Dermis lymphatic vessel endothelial cell (primary cell): ENCODE measurements around the gene TGM1. TPM values are rescaled to one million over a fixed set of nuclear protein-coding genes. Genes with fewer than 3 reads are reported as not detected.

Source experiments
- total RNA-seq: library from RNA; depleted of rRNA; stranded (reverse); fragments of >200 nt; gene quantifications from 2 replicates; pipeline ENCODE4 v1.2.1, GENCODE V29; 2014

Gene TGM1
- 0.09 and 0.22 TPM in 2 replicates for total RNA-seq

DNA sequence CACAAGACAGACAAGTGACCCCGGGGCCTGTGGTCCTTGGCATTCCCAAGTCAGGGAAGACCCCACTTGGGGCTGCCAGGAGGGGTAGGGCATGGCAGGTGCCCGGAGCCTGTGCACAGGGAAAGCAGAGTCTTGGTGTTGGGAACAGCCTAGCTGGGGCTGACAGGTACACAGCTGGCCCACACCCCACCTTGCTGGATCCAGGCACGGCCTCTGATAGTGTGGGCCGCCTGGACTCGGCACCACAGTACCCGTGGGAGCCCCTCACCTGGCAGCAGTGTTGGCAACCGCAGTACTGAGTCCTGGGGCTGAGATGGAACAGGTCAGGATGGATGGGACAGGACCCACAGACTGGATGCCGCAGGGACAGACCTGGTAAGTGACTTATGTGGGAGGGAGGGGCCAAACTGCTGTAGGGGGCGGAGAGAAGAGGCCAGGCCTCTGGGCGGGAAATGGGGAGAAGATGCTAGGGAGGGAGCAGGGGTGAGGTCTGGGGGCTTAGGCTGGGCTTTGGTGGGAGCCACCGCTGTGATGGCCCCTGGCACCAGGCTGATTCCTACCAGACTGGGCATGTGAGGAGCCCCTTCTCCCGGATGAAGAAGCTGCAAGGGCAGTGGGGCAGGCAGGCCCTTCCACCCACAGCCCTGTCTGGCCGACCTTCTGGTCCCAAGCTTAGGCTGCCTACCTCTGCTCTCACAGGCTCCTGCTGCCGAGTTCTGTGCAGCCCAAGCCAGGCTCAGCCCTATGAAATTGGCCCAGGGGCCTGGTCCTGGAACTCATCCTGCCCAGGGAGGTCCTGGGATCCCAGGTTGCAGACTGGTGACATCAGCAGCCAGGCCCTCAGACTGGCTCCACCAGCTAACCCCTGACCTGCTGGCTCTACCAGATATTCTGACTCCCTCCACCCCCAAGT is at the start of gene TGM1:
Gene TGM1, minus strand, starts transcription at position 357 of the 913 bp plus-strand sequence. CDS start 825 bp downstream, outside the sequence.

GRCh38 chr14:24310646-24311604 is 47.9 kb upstream of the TGM1 start, which contains the start of gene LTB4R:
Gene LTB4R, plus strand, starts transcription at chr14:24311502. Its CDS starts 4,150 bp downstream, at chr14:24315652.

DNA sequence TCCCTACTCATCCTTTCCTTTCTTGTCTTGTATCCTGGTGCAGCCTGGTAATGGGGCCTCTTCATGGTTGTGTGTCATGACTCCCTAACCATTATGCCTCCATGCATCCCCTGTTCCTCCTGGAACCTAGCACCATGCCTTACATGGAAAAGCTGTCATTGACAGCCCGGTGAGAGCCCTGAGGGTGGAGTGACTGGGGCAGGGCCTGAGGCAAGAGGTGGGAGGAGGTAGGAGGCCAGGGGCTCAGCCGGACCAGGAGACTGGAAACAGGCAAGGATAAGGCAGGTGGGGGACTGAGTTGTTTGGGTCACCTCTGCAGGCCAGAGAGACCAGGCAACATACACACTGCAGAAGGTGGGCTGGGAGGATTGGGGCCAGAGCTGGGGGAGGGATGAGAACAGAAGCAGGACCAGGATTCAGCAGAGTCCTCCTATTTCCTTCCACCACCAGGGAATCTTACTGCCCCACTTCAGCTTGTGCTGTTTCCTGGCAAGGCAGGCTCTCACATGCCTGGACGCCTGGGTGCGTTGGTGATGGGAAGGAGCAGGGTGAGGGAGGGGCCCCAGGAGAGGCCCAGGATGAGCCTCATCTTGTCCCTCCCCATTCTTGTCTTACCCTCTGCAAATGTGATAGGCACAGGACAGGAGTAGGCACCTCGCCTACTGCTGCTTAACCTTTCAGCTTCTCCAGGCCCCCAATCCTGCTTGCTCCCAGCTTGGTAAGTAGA is 46.7 kb upstream of the TGM1 start, which contains the start of gene LTB4R2:
Gene LTB4R2, plus strand, starts transcription at position 603 of the 727 bp plus-strand sequence. CDS start 525 bp downstream, outside the sequence.

DNA sequence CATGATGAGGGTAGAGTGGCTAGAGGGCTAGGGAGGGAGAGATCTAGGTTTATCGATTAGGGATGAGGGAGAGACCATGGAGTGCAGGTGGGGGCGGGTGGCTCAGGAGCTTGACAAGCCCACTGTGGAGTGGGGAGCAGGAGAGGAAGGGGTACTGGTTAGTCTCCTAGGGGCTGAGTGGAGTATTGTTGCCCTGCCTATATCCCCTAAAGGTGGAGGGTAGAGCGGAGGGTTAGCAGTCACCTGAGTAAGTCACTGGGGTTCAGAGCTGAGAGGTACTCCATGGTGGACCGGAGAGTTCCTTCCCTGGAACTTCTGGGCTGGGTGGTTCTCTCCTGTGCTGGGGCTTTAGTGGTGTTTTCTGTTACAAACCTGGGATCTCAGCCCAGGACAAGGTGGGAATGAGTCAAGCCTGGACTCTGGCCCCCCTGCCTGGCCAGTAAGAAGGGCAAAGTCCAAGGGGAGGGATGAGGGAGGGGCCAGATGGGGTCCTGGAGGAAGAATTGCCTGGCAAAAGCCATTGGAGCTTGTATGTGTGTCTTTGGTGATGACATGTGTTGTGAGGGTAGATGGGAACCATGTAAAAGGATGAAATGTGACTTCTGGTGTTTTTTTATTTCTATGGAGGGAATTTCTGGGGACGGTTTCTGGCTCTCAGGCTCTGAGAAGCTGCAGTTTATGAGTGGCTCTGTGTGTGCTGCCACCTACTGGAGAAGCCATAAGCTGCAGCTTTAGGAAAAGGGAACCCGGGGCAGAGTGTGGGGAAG is 44.8 kb upstream of the TGM1 start, which contains the start of gene CIDEB:
Gene CIDEB, minus strand, starts transcription at position 403 of the 767 bp plus-strand sequence. Its CDS starts 119 bp downstream, at position 284.

DNA sequence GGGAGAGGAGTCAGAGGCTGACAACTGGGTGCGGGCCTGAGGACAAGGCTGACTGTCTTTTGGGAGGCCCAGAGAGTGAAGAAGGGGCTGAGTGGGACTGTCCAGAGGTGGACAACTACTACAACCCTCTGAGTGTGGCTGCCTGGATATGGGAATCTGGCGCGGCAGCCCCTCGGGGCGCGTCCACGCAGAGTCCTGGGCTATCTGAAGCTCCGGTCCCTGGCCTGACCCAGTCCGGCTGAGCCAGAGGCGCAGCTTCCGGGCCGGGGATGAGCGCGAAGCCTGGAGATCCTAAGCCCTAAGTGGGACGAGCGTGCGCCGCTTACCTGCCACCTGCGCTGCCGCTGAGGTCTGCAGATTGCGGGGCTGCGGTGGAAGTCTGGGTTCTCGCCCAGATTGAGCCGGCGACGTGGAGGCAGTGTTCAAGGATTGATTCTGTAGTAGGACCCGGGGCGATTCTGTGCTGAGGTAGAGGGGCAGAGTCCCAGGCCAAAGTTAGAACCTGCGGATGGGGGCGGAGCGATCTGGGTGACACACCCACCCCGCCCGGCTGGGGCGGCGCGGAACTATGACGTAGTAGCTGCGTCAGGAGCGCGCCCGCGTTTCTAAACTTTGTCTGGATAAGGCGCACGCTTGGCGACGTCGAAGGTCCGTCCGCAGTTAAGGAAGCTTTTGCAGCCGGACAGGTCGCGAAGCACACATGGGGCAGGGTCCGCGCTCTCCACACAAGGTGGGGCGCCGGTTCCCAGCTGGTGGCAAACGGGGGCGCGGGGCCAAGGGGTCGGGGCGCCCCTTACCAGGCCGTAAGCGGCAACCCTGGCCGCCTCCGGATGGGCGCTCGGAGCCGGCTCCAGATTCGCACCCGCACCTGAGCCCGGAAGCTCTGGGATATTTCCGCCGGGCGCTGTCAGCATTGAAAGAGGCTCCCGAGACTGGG is 36.5 kb upstream of the TGM1 start, which contains the start of the genes DHRS1 and NOP9:
Gene DHRS1, minus strand, starts transcription at position 526 of the 937 bp plus-strand sequence. CDS start 674 bp downstream, outside the sequence.
Gene NOP9, plus strand, starts transcription at position 596 of the 937 bp plus-strand sequence. Its CDS starts 105 bp downstream, at position 701.

GRCh38 chr14:24271134-24271833 is 8.3 kb upstream of the TGM1 start, which contains the start of gene RABGGTA:
Gene RABGGTA, minus strand, starts transcription at chr14:24271597. Its CDS starts 482 bp downstream, at chr14:24271115.

DNA sequence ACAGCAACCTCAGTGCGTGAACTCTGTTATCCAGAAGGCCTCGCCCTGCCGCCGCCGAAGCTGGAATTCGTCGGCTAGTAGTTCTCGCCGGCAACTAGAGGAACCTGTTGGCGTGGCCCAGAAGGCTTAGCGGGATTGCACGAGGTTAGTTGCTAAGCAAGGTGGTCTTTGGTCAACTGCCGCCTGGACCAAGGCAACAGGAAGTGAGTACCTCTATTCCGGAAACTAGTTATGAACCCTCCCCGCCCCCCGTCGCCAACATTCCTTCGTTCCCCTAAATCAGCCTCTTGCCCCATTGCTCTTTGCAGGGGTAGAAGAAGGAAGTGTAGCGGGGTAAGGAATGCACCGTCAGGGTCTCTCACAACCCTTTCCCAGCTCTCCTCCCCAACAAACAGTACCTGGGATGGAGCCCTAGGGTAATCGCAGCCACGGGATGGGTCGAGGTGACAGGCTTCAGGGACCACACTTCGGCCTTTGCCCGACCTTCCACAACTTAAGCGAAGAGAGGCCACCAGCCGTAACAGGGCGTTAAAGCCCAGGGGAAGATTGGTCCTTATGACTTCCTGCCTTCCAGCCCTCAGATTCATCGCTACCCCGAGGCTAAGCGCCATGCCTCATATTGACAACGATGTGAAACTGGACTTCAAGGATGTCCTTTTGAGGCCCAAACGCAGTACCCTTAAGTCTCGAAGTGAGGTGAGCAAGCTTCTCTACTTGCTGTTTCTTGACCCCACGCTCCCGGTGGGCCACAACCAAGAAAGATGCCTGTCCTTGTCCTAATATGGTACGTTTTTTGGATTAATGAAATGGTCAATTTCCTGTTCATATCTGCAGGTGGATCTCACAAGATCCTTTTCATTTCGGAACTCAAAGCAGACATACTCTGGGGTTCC is 30.1 kb downstream of the TGM1 start, which contains the start of gene GMPR2:
Gene GMPR2, plus strand, starts transcription at position 285 of the 893 bp plus-strand sequence. Its CDS starts 325 bp downstream, at position 610.

GRCh38 chr14:24232121-24232644 is 30.8 kb downstream of the TGM1 start, which contains the start of gene NEDD8:
Gene NEDD8, minus strand, starts transcription at chr14:24232367. Its CDS starts 100 bp downstream, at chr14:24232267.

DNA sequence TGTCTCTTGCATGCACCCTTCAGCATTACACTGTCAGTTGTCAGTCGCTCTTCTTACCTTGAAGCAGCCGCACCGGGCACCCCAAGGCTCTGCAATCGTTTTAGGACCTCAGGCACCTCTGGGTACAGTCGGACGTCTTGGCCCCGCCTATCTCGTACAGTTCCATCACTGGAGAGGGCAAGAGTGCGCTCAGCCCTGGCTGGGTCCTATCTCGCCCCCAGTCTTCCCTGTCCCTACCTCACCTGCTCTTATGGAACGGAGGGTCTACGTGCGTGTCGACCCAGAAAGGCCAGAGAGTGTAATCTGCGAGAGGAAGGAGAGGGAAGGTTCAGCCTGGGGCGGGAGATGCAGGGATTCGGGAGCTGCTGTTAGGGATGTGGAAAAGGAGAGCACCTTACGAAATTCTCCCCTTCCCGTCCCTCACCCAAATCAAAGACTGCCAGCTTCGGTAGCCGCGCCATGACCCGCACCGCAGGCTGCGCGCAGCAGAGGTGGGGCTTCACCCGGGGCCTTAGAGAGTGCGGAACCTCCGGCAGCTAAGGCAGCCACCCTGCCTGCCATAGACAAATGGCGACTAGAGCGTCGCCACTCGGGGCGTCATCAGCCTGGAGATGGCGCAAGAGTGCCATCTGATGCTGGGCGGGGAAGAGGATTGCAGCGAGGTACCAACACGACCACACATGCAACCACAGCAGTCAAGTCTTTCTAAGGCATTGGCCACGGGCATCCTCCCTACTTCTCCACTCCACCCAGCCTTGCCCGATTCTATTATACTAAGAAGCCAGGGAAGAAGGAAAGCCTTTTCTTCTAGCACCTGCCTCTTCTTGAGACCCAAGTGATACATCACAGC is 47.3 kb downstream of the TGM1 start, which contains the start of gene MDP1:
Gene MDP1, minus strand, starts transcription at position 572 of the 850 bp plus-strand sequence. Its CDS starts 111 bp downstream, at position 461.

DNA sequence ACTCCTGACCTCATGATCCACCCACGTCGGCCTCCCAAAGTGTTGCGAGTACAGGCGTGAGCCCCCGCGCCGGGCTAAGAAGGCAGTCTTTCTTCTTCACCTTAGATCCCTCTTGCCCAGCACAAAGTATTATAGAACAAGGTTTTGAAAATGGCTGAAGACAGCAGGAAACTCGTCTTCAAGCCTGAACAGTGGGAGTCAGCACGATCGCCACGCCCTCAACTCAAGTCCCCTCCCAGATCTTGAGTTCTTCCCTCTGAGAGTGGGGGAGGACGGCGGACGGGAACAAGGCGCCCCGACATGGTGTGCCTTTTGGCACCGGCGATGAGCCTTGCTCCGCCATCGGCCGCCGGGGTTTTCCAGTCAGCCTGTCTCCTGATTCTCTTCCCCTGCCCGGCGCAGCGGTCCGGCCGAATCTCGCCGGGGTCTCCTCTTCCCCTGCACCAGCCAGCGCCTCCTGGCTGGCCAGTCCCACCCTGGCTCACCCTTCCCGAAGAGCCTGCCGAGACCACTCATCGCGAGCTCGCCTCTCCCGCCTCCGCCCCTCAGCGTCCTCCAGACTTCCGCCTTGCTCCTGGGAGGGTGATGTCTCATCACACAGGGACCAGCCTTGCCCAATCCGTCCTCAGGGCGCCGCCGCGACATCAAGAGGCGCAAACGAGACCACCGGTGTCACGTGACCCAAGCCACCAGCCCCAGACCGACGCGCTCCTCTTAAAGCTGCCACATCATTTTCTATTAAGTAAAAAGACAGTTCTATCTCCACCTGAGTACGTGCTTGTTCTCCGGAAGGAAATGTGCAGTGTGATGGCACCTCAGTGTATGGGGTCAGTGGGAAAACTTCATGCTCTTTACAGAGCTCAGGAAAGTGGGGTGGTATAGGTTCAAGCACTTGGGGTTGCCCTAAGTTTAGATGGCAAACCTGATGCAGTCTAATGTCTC is 49.8 kb downstream of the TGM1 start, which contains the start of gene CHMP4A:
Gene CHMP4A, minus strand, starts transcription at position 565 of the 942 bp plus-strand sequence. Its CDS starts 49 bp downstream, at position 516.

